Measurements from ENCODE around the gene ADM5. TPM values are rescaled to one million over a fixed set of nuclear protein-coding genes. Genes with fewer than 3 reads are reported as not detected.
A peak's percentile ranks its signal among the peaks of the same experiment; 100 is the strongest.
"Not testable (repeated sequence)": the region's sequence is repeated elsewhere in the genome, so short reads cannot be mapped to it uniquely, and the experiment has no call there.

Gene ADM5
- total and polyA plus RNA-seq, 12 donors = 0.16 to 1.6 (median 0.48) TPM

DNA sequence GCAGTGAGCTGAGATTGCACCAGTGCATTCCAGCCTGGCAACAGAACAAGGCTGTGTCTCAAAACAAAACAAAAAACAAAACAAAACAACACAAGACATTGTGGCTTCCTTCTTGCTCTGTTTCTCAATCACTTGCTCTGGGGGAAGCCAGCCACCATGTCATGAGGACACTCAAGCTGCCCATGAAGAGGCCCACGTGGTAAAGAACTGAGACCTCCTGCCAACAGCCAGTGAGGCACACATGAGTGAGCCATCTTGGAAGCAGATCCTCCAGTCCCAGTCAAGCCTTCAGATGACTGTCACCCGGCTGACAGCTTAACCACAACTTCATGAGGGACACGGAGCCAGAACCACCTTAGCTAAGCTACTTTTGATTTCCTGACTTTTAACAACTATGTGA is 26.8 kb downstream of the ADM5 start:
- intact Hi-C loops (cut with DNase I) = loop anchor here in 1 of 10 donors (5.0 kb wide), 1 partner anchor 51 kb away; the partner anchor contains the start of gene AP2A1
- Histone ChIP-seq H3K4me3 (no peak overlapping the region), H3K27me3 (no peaks in the 10 kb centered on the region), H3K27ac (no peak overlapping the region), H3K4me1 (peaks cover 0 to 14% (median 5%) of the 10 kb centered on the region in 9 donors), H3K9me3 (no peaks in the 10 kb centered on the region), H3K36me3 (no peaks in the 10 kb centered on the region)
- DNase-seq (no peak), ATAC-seq (no peak)
- TF ChIP-seq, protein P1, sequence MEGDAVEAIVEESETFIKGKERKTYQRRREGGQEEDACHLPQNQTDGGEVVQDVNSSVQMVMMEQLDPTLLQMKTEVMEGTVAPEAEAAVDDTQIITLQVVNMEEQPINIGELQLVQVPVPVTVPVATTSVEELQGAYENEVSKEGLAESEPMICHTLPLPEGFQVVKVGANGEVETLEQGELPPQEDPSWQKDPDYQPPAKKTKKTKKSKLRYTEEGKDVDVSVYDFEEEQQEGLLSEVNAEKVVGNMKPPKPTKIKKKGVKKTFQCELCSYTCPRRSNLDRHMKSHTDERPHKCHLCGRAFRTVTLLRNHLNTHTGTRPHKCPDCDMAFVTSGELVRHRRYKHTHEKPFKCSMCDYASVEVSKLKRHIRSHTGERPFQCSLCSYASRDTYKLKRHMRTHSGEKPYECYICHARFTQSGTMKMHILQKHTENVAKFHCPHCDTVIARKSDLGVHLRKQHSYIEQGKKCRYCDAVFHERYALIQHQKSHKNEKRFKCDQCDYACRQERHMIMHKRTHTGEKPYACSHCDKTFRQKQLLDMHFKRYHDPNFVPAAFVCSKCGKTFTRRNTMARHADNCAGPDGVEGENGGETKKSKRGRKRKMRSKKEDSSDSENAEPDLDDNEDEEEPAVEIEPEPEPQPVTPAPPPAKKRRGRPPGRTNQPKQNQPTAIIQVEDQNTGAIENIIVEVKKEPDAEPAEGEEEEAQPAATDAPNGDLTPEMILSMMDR (IDR thresholded peaks at IDR 0.05) = no peak
- WGBS, 2 donors = 79 to 84% methylated on average over 3 of the region's 3 CpGs

DNA sequence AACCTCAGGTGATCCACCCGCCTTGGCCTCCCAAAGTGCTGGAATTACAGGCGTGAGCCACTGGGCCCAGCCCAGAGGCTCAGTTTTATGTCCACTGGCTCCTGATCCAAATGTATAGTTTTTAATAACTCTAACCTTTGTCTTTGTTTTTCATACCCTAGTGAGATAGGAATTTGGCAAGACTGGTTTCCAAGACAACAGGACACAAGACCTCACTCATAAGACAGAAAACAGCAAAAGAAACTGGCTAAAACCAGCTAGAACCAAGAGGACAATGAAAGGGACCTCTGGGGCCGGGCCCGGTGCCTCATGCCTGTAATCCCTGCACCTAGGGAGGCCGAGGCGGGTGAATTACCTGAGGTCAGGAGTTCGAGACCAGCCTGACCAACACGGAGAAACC is 29.1 kb downstream of the ADM5 start:
- DNase-seq (no peak), ATAC-seq (no peak)
- WGBS, 2 donors = 94 to 97% methylated on average over 8 of the region's 8 CpGs
- H3K36me3 ChIP-seq = no peaks in the 10 kb centered on the region
- TF ChIP-seq, protein P1 (IDR thresholded peaks at IDR 0.05) = no peak
- H3K4me3 ChIP-seq = no peak overlapping the region
- H3K4me1 ChIP-seq = peaks cover 0 to 14% (median 5%) of the 10 kb centered on the region in 9 donors
- intact Hi-C loops (cut with DNase I) = loop anchor here in 1 of 10 donors (5.0 kb wide), 1 partner anchor 49 kb away; the partner anchor contains the start of gene AP2A1
- peak overlapping the region in 1 of 10 donors; percentile 80 for H3K27ac ChIP-seq
- H3K9me3 ChIP-seq = no peaks in the 10 kb centered on the region
- no peaks in the 10 kb centered on the region for H3K27me3 ChIP-seq

DNA sequence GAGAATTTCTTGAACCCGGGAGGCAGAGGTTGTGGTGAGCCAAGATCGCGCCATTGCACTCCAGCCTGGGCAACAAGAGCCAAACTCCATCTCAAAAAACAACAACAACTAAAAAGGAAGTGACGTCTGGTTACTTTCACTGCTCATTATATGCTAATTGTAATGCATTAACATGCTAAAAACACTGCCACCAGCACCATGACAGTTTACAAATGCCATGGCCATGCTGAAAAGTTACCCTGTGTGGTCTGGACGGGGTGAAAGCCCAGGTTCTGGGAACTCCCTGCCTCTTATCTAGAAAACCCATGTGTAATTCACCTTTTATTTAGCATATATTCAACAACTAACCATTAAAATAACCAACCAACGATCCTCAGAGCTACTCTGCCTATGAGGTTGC is 29.6 kb downstream of the ADM5 start:
- no peaks in the 10 kb centered on the region for H3K9me3 ChIP-seq
- WGBS, 2 donors = 83 to 86% methylated on average over 6 of the region's 6 CpGs
- ATAC-seq (no peak), DNase-seq (no peak)
- intact Hi-C loops (cut with DNase I) = loop anchor here in 1 of 10 donors (5.0 kb wide), 1 partner anchor 48 kb away; the partner anchor contains the start of gene AP2A1
- TF ChIP-seq, protein P1 (IDR thresholded peaks at IDR 0.05) = no peak
- H3K27me3 ChIP-seq = no peaks in the 10 kb centered on the region
- H3K4me3 ChIP-seq = no peak overlapping the region
- H3K36me3 ChIP-seq = no peaks in the 10 kb centered on the region
- peaks cover 0 to 14% (median 5%) of the 10 kb centered on the region in 9 donors for H3K4me1 ChIP-seq
- no peak overlapping the region for H3K27ac ChIP-seq

DNA sequence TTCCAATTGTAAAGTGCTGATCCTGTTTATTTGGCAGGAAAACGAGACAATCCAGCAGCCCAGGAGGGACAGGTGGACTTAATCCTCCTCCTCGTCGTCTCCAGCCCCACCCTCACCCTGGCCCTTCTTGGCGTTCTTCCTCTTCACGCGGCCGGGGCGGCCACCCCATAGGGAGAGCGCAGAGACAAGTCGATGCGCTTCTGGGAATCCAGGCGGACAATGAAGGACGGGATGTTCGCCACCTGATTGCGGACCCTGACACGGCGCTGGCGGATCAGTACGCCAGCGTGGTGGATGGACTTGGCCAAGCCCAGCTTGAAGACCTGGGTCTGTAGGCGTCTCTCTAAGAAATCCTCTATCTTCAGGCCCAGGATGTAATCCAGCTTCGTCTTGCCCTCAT is 30.0 kb downstream of the ADM5 start:
- not testable (repeated sequence) for H3K27ac ChIP-seq, DNase-seq, H3K36me3 ChIP-seq, ATAC-seq, H3K9me3 ChIP-seq, H3K4me3 ChIP-seq, H3K27me3 ChIP-seq
- 79 to 81% methylated on average over 22 of the region's 22 CpGs for WGBS, 2 donors
- intact Hi-C loops (cut with DNase I) = loop anchor here in 1 of 10 donors (5.0 kb wide), 1 partner anchor 48 kb away; the partner anchor contains the start of gene AP2A1
- peaks cover 0 to 14% (median 5%) of the 10 kb centered on the region in 9 donors for H3K4me1 ChIP-seq

Measured in heart right ventricle (tissue), 16 donors.